ENCODE measurements around the gene HSD17B1. TPM values are rescaled to one million over a fixed set of nuclear protein-coding genes. Genes with fewer than 3 reads are reported as not detected.
"Not testable (repeated sequence)": the region's sequence is repeated elsewhere in the genome, so short reads cannot be mapped to it uniquely, and the experiment has no call there.

HSD17B1 gene
- total RNA-seq, 8 experiments from 2014 or later: 1.7 to 6.3 (median 5.4) TPM

- no peak overlapping the region for H3K4me3 ChIP-seq
- H3K4me1 ChIP-seq (replicated peaks in 1 of 2): peaks cover 0 to 3% of the 10 kb centered on the region in 2 donors
- peak in 4 of 8 experiments; percentile 3 to 14 (median 10) for ATAC-seq (replicated peaks in 6 of 8)
- H3K27ac ChIP-seq: peak overlapping the region in 1 of 2 donors; percentile 9
- WGBS, 10 experiments: 83 to 100% (median 96%) methylated on average over 2 to 8 of the region's 39 CpGs; no CpG with 5 or more reads in 5 of the 10 experiments
- in situ Hi-C loops (cut with MboI; ENCODE audit: low pct_unique_long_range_greater_than_20kb in 2 of 9, low sequenced_read_pairs in 9 of 9, unreplicated experiment in 9 of 9): no loop called here
Observed at GRCh38 chr17:42543190-42544079, 9.3 kb upstream of the HSD17B1 start.

GRCh38 chr17:42544874-42545283 is 7.8 kb upstream of the HSD17B1 start:
- no peak overlapping the region for H3K27ac ChIP-seq
- ATAC-seq (replicated peaks in 6 of 8): no peak
- in situ Hi-C loops (cut with MboI; ENCODE audit: low pct_unique_long_range_greater_than_20kb in 2 of 9, low sequenced_read_pairs in 9 of 9, unreplicated experiment in 9 of 9): no loop called here
- WGBS, 10 experiments: 70 to 100% (median 87%) methylated on average over 1 to 8 of the region's 8 CpGs; no CpG with 5 or more reads in 1 of the 10 experiments
- H3K4me1 ChIP-seq (replicated peaks in 1 of 2): peaks cover 8 to 9% of the 10 kb centered on the region in 2 donors
- no peak overlapping the region for H3K4me3 ChIP-seq

- in situ Hi-C loops (cut with MboI; ENCODE audit: low pct_unique_long_range_greater_than_20kb in 2 of 9, low sequenced_read_pairs in 9 of 9, unreplicated experiment in 9 of 9); H3K4me3 ChIP-seq; H3K27ac ChIP-seq; H3K4me1 ChIP-seq (replicated peaks in 1 of 2): not testable (repeated sequence)
- WGBS, 10 experiments: 60 to 80% methylated on average over 1 to 2 of the region's 9 CpGs; no CpG with 5 or more reads in 8 of the 10 experiments
- peak in 3 of 8 experiments; percentile 2 to 7 (median 4) for ATAC-seq (replicated peaks in 6 of 8)
Observed at GRCh38 chr17:42545755-42546505, 6.8 kb upstream of the HSD17B1 start.

- Histone ChIP-seq H3K27ac (no peak overlapping the region), H3K4me3 (no peak overlapping the region), H3K4me1 (replicated peaks in 1 of 2) (peaks cover 8 to 9% of the 10 kb centered on the region in 2 donors)
- WGBS, 10 experiments: 80 to 97% (median 92%) methylated on average over 1 to 6 of the region's 23 CpGs; no CpG with 5 or more reads in 7 of the 10 experiments
- ATAC-seq (replicated peaks in 6 of 8): peak in 3 of 8 experiments; percentile 6 to 37 (median 12)
- in situ Hi-C loops (cut with MboI; ENCODE audit: low pct_unique_long_range_greater_than_20kb in 2 of 9, low sequenced_read_pairs in 9 of 9, unreplicated experiment in 9 of 9): no loop called here
Observed at GRCh38 chr17:42547001-42547461, 5.7 kb upstream of the HSD17B1 start.

- Histone ChIP-seq H3K4me1 (replicated peaks in 1 of 2) (peaks cover 8 to 9% of the 10 kb centered on the region in 2 donors), H3K27ac (no peak overlapping the region), H3K4me3 (no peak overlapping the region)
- no peak for ATAC-seq (replicated peaks in 6 of 8)
- 80 to 100% (median 100%) methylated on average over 1 to 5 of the region's 14 CpGs; no CpG with 5 or more reads in 5 of the 10 experiments for WGBS, 10 experiments
- in situ Hi-C loops (cut with MboI; ENCODE audit: low pct_unique_long_range_greater_than_20kb in 2 of 9, low sequenced_read_pairs in 9 of 9, unreplicated experiment in 9 of 9): no loop called here
Observed at GRCh38 chr17:42547698-42548069, 5.0 kb upstream of the HSD17B1 start.

GRCh38 chr17:42548070-42548837 is 4.5 kb upstream of the HSD17B1 start:
- WGBS, 10 experiments: 29 to 84% (median 40%) methylated on average over 2 to 6 of the region's 74 CpGs; no CpG with 5 or more reads in 6 of the 10 experiments
- peak in 5 of 8 experiments; percentile 29 to 78 (median 72) for ATAC-seq (replicated peaks in 6 of 8)
- peak overlapping the region in 3 of 5 donors; percentile 11 to 23 (median 20) for H3K4me3 ChIP-seq

DNA sequence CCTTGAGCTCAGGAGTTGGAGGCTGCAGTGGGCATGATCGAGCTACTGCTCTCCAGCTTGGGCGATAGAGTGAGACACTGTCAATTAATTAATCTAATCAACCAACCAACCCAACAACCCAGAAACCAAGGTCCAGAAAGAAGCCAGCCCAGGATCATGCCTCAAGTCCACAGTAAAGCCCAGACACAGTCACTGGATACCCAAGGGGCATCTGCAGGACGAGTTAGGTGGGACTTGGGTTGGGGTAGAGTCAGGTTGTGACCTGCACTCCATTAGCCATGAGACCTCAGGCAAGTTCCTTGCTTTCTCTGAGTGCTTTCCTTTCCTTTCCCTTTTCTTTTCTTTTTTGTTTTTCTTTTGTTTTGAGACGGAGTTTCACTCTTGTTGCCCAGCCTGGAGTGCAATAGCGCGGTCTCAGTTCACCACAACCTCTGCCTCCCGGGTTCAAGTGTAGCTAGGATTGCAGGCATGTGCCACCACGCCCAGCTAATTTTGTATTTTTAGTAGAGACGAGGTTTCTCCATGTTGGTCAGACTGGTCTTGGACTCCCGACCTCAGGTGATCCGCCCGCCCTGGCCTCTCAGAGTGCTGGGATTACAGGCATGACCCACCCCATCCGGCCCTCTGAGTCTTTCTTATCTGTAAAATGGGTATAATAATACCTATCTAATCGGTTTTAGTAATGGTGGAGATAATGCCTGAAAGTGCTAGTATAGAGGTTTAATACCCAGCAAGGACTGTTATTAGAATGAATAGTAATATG is 3.5 kb upstream of the HSD17B1 start:
- no peak for ATAC-seq (replicated peaks in 6 of 8)
- peak overlapping the region in 1 of 5 donors; percentile 23 for H3K4me3 ChIP-seq
- 68 to 100% (median 90%) methylated on average over 2 to 11 of the region's 14 CpGs; no CpG with 5 or more reads in 3 of the 10 experiments for WGBS, 10 experiments
- H3K27ac ChIP-seq: peak overlapping the region; percentile 63 to 80
- in situ Hi-C loops (cut with MboI; ENCODE audit: low pct_unique_long_range_greater_than_20kb in 2 of 9, low sequenced_read_pairs in 9 of 9, unreplicated experiment in 9 of 9): no loop called here
- peaks cover 18 to 19% of the 10 kb centered on the region in 2 donors for H3K4me1 ChIP-seq (replicated peaks in 1 of 2)

More at GRCh38 chr17:42548070-42548837, 4.5 kb upstream of the HSD17B1 start:
- in situ Hi-C loops (cut with MboI; ENCODE audit: low pct_unique_long_range_greater_than_20kb in 2 of 9, low sequenced_read_pairs in 9 of 9, unreplicated experiment in 9 of 9): no loop called here
- Histone ChIP-seq H3K4me1 (replicated peaks in 1 of 2) (peaks cover 10 to 11% of the 10 kb centered on the region in 2 donors), H3K27ac (peak overlapping the region; percentile 63 to 80)

- peak in 5 of 8 experiments; percentile 3 to 39 (median 32) for ATAC-seq (replicated peaks in 6 of 8)
- Histone ChIP-seq H3K4me3 (peak overlapping the region in 4 of 5 donors; percentile 46 to 55 (median 52)), H3K27ac (peak overlapping the region in 1 of 2 donors; percentile 55), H3K4me1 (replicated peaks in 1 of 2) (peaks cover 23% of the 10 kb centered on the region in 2 donors)
- 30 to 80% (median 63%) methylated on average over 2 to 11 of the region's 45 CpGs; no CpG with 5 or more reads in 6 of the 10 experiments for WGBS, 10 experiments
- in situ Hi-C loops (cut with MboI; ENCODE audit: low pct_unique_long_range_greater_than_20kb in 2 of 9, low sequenced_read_pairs in 9 of 9, unreplicated experiment in 9 of 9): no loop called here
Observed at GRCh38 chr17:42553161-42553818, 567 bp downstream of the HSD17B1 start.

DNA sequence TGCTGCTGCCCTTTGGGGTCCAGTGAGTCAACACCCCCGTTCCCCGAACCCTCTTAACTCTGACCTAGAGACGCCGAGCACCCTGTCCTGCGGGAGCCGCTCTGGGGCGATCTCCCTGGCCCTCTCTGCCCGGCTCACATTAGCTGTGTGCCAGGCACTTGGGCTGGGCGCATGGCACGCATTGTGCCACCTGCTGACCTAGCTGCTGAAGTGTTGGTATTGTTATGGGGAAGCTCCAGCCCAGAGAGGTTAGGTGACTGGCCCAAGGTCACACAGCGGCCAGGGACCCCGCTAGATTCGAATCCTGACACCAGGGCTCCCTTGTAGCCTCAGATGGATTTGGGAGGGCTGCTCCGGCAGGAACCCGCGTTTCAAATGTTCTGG is 1.1 kb downstream of the HSD17B1 start:
- WGBS, 10 experiments: 25 to 78% (median 40%) methylated on average over 2 to 7 of the region's 16 CpGs; no CpG with 5 or more reads in 6 of the 10 experiments
- in situ Hi-C loops (cut with MboI; ENCODE audit: low pct_unique_long_range_greater_than_20kb in 2 of 9, low sequenced_read_pairs in 9 of 9, unreplicated experiment in 9 of 9): no loop called here
- Histone ChIP-seq H3K4me3 (peak overlapping the region; percentile 46 to 55 (median 51)), H3K4me1 (replicated peaks in 1 of 2) (peaks cover 20% of the 10 kb centered on the region in 2 donors), H3K27ac (peak overlapping the region; percentile 83 to 85)
- ATAC-seq (replicated peaks in 6 of 8): no peak

GRCh38 chr17:42554250-42555121 is 1.8 kb downstream of the HSD17B1 start:
- ATAC-seq (replicated peaks in 6 of 8): peak; percentile 85 to 93 (median 90)
- in situ Hi-C loops (cut with MboI; ENCODE audit: low pct_unique_long_range_greater_than_20kb in 2 of 9, low sequenced_read_pairs in 9 of 9, unreplicated experiment in 9 of 9): no loop called here
- H3K27ac ChIP-seq: peak overlapping the region; percentile 83 to 85
- 0 to 2% (median 0%) methylated on average over 1 to 20 of the region's 82 CpGs; no CpG with 5 or more reads in 5 of the 10 experiments for whole genome bisulfite sequencing, 10 experiments
- H3K4me1 ChIP-seq (replicated peaks in 1 of 2): peaks cover 15% of the 10 kb centered on the region in 2 donors
- peak overlapping the region; percentile 46 to 55 (median 51) for H3K4me3 ChIP-seq

Data from motor neuron (in vitro differentiated cells).